Amygdala (tissue), 56 donors: ENCODE data around the gene ALPG.

Experiments
- DNase-seq, 56 donors: peaks; one replicate each; lab custom pipeline; 2025; lab: John Stamatoyannopoulos, UW

ALPG gene

DNA sequence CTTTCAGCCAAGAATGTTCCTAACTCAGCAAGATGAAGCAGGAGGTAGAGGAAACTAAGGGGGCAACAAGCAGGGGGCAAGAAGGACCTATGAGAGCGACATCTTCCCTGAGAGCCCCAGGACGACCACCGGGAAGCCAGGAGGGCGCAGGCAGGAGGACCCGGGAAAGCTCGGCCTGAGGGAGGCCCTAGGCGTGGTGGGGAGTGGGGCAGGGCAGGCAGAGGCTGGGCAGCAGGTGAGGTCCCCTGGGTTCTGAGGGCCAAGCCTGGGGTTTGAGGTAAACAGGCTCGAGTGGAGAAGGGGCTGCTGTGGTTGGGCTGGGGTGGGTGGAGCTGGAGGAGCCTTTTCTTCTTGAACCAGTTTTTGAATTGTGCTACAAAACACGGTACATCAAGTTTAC, 48.0 kb downstream of the ALPG start:
- DNase-seq = no peak

DNA sequence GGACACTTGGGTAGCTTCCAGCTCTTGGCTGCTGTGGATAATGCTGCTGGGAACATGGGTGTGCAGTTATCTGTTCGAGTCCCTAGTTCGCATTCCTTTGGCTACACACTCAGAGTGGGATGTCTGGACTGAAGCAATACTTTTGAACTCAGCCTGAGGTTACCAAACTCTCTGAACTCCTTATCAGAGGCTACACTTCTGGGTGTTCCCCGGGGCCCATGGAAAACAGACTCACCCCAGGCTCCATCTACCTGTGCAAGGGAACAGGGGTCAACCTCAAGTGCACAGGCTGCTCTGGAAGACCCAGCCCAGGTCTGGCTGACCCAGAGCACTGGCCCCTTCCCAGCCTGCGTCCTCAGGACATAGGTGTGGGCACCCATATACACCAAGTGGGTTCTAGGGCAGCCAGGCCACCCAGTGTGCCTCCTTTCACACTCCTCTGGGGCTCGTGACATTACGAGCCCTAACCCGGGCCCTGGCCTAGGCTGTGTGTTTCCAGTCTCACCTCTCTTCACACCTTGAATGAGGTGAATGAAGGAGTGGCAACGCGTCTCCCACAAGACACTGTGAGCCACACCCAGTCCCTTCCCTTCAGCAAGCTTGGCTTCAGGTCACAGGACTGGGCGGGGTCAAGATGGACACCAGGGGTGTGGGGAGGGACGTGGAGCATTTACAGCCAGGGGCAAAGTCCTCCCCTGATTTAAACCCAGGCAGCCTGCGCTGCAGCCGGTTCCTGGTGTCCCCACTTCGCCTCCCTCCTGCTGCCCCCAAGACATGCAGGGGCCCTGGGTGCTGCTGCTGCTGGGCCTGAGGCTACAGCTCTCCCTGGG, 49.0 kb downstream of the ALPG start, which contains the start of gene ALPI:
ALPI (plus strand) TSS at position 728 of the 830 bp plus-strand sequence; CDS start at position 775, 47 bp downstream.
- no peak for DNase-seq

DNA sequence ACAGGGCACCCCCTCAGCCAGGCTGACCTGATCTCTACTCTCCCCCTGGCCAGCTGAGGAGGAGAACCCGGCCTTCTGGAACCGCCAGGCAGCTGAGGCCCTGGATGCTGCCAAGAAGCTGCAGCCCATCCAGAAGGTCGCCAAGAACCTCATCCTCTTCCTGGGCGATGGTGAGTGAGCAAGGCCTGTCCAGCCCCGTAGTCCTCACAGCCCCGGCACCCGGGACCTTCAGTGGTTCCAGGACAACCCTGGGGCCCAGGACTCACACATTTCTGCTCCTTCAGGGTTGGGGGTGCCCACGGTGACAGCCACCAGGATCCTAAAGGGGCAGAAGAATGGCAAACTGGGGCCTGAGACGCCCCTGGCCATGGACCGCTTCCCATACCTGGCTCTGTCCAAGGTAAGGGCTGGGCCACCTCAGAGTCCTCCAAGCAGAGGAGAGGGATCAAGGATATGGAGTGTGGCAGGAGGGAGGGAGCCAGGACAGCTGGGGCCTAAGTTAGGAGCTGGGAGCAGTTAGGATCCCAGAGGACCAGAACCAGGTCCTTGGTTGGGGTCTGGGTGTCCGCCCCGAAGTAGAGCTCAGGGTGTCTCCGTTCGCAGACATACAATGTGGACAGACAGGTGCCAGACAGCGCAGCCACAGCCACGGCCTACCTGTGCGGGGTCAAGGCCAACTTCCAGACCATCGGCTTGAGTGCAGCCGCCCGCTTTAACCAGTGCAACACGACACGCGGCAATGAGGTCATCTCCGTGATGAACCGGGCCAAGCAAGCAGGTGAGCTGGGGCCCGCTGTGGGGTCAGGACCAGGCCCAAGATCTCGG, 49.9 kb downstream of the ALPG start:
- no peak for DNase-seq

GRCh38 chr2:232457121-232458011, 50.7 kb downstream of the ALPG start:
- DNase-seq = no peak

- no peak for DNase-seq
Measured at GRCh38 chr2:232458051-232458660, 51.5 kb downstream of the ALPG start.

DNA sequence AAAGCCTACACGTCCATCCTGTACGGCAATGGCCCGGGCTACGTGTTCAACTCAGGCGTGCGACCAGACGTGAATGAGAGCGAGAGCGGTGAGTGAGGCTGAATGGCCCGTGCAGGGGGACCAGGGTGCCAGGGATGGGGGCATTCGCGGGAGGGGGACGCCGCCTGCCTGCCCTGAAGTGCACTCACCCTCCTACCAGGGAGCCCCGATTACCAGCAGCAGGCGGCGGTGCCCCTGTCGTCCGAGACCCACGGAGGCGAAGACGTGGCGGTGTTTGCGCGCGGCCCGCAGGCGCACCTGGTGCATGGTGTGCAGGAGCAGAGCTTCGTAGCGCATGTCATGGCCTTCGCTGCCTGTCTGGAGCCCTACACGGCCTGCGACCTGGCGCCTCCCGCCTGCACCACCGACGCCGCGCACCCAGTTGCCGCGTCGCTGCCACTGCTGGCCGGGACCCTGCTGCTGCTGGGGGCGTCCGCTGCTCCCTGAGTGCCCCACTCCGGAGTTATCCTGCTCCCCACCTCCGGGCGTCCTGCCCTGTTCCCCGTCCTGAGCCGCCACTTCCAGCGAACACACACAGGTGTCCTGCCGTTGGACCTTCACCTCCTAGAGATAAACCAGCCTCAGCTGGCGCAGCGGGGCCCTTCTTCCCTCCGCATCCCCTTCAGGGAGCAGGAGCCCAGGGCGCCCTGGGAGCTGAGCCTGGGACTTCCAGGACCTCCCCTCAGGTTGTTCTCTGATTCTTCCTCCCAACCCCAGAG, 52.2 kb downstream of the ALPG start:
- DNase-seq = no peak

- no peak for DNase-seq
Measured at GRCh38 chr2:232459419-232460035, 52.9 kb downstream of the ALPG start.

DNA sequence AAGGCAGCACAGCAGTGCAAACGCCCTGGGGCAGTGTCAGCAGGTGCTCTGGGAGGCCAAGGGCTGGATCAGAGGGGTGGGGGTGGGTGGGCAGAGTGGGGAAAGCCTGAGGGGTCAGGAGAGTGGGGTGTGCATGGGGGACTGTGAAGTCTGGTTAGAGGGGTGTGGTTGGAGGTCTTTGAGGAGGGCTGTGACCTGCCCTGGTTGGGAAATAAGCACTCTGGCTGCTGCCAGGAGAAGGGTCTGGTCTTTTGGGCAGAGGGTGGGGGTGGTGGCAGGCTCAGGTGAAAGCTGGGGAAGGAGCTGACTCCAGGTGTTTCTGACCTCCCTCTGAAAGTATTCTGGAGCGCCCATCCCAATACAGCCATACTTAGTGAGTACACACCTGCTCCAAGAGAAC, 53.5 kb downstream of the ALPG start:
- no peak for DNase-seq
